PC-9 (cell line): ENCODE data around the gene GMDS. TPM values are rescaled to one million over a fixed set of nuclear protein-coding genes. Genes with fewer than 3 reads are reported as not detected.

Experiments
- BruUV-seq: library from RNA; stranded (reverse); fragments of 400-500 nt; replicated peaks from 2 replicates; lab custom pipeline; 2021; lab: Mats Ljungman, UMichigan
- CTCF ChIA-PET: fragments of 300-600 bp; sonication (Branson Sonifier 250); formaldehyde crosslinking; loops from one replicate; lab custom pipeline; 2022; ENCODE audit warnings: antibody characterized with exemption; lab: Charles Lee
- POLR2A ChIA-PET: fragments of 300-600 bp; sonication (Branson Sonifier 250); formaldehyde crosslinking; loops from one replicate; lab custom pipeline; 2022; ENCODE audit warnings: antibody characterized with exemption; ENCODE audit not compliant: unreplicated experiment; lab: Charles Lee
- DNase-seq, 2 experiments: peaks; one replicate each; pipeline versions ENCODE4 v3.0.0 to v3.0.0-alpha.2; 2015 to 2022; ENCODE audit warnings: mixed read lengths in 1 of 2
- H2AFZ ChIP-seq: fragments of 200-600 bp; sonication (generic); 2 replicates; pipeline ENCODE4 v1.8.1; 2017; ENCODE audit warnings: antibody characterized with exemption
- H3F3A ChIP-seq: fragments of 200-600 bp; sonication (generic); 2 replicates; pipeline ENCODE4 v1.8.1; 2017; ENCODE audit warnings: antibody characterized with exemption, mild to moderate bottlenecking, low read depth; ENCODE audit not compliant: insufficient read depth
- H3K27ac ChIP-seq: fragments of 200-600 bp; sonication (generic); 2 replicates; pipeline ENCODE4 v1.6.1; 2016; ENCODE audit warnings: mixed run types
- H3K27me3 ChIP-seq: fragments of 200-600 bp; sonication (generic); 2 replicates; pipeline ENCODE4 v1.6.1; 2016; ENCODE audit warnings: low read depth, mixed run types; ENCODE audit not compliant: insufficient read depth
- H3K36me3 ChIP-seq: fragments of 200-600 bp; sonication (generic); 2 replicates; pipeline ENCODE4 v1.6.1; 2016; ENCODE audit warnings: low read depth, mixed run types
- H3K4me1 ChIP-seq: fragments of 200-600 bp; sonication (generic); replicated peaks from 2 replicates; pipeline ENCODE4 v1.6.1; 2016; ENCODE audit warnings: mixed run types; ENCODE audit not compliant: insufficient read depth
- H3K4me2 ChIP-seq: fragments of 200-600 bp; sonication (generic); 2 replicates; pipeline ENCODE4 v1.6.1; 2017; ENCODE audit warnings: mixed run types
- H3K4me3 ChIP-seq: fragments of 200-600 bp; sonication (generic); 2 replicates; pipeline ENCODE4 v1.6.1; 2016; ENCODE audit warnings: mixed run types
- H3K79me2 ChIP-seq: fragments of 200-600 bp; sonication (generic); 2 replicates; pipeline ENCODE4 v1.6.1; 2017; ENCODE audit warnings: low read depth, mixed run types
- H3K9me2 ChIP-seq: fragments of 200-600 bp; sonication (generic); 2 replicates; pipeline ENCODE4 v1.8.1; 2017; ENCODE audit warnings: mild to moderate bottlenecking; ENCODE audit not compliant: insufficient read depth
- H3K9me3 ChIP-seq: fragments of 200-600 bp; sonication (generic); 2 replicates; pipeline ENCODE4 v1.8.1; 2016; ENCODE audit warnings: low read depth; ENCODE audit not compliant: insufficient read depth
- H4K20me1 ChIP-seq: fragments of 200-600 bp; sonication (generic); 2 replicates; pipeline ENCODE4 v1.8.1; 2017; ENCODE audit not compliant: insufficient read depth
- EZH2 ChIP-seq: fragments of 200-600 bp; sonication (generic); IDR thresholded peaks from 2 replicates; pipeline ENCODE4 v1.8.0; 2017; ENCODE audit warnings: antibody characterized with exemption, low read depth
- intact Hi-C: fragments of 100-400 bp; cut with micrococcal nuclease; formaldehyde crosslinking; loops from one replicate; pipeline ENCODE4 v1.10.0; 2022; ENCODE audit not compliant: unreplicated experiment
- total RNA-seq: library from RNA; stranded (reverse); gene quantifications from 2 replicates; pipeline ENCODE4 v1.2.3, GENCODE V29; 2021
- TF ChIP-seq, protein P1 (sequence below): fragments of 200-600 bp; sonication (generic); conservative IDR thresholded peaks from 2 replicates; pipeline ENCODE4 v1.6.1; 2017; ENCODE audit warnings: mixed run types, antibody characterized with exemption, mild to moderate bottlenecking, moderate library complexity

GMDS gene
- total RNA-seq, 1 experiment from 2014 or later, result 30.1 TPM

DNA sequence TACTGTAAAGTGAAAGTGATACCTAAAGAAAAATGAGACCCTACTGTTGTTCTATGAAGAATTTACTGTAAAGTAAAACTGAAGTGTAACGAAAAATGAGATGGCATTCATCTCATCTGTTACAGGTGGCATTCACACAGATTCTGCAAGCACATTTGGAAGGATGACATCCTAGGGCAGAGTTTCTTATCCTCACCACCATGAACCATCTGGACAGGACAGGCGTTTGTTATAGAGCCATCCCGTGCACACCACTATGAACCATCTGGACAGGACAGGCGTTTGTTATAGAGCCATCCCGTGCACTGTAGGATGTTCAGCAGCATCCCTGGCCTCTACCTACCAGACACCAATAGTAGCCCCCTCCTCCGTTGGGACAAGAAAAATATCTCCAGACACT lies 294.8 kb downstream of the GMDS start:
- no peaks in the 10 kb centered on the region for H4K20me1 ChIP-seq
- peaks cover 7% of the 10 kb centered on the region; the same call in 1 of the 2 replicates for H3F3A ChIP-seq
- no peak overlapping the region for H2AFZ ChIP-seq
- intact Hi-C loops, result loop anchor here (10.0 kb wide), 2 partner anchors 144 to 484 kb away; no protein-coding TSS in a partner anchor
- H3K9me2 ChIP-seq, result no peaks in the 10 kb centered on the region
- H3K36me3 ChIP-seq, result no peaks in the 10 kb centered on the region
- H3K9me3 ChIP-seq, result no peaks in the 10 kb centered on the region
- no peaks in the 10 kb centered on the region for H3K27me3 ChIP-seq
- no peak overlapping the region for H3K4me2 ChIP-seq
- no peaks in the 10 kb centered on the region for H3K79me2 ChIP-seq
- POLR2A ChIA-PET, result no interaction called here
- BruUV-seq, result no TSS peak
- no peak for TF ChIP-seq EZH2
- TF ChIP-seq, protein P1, sequence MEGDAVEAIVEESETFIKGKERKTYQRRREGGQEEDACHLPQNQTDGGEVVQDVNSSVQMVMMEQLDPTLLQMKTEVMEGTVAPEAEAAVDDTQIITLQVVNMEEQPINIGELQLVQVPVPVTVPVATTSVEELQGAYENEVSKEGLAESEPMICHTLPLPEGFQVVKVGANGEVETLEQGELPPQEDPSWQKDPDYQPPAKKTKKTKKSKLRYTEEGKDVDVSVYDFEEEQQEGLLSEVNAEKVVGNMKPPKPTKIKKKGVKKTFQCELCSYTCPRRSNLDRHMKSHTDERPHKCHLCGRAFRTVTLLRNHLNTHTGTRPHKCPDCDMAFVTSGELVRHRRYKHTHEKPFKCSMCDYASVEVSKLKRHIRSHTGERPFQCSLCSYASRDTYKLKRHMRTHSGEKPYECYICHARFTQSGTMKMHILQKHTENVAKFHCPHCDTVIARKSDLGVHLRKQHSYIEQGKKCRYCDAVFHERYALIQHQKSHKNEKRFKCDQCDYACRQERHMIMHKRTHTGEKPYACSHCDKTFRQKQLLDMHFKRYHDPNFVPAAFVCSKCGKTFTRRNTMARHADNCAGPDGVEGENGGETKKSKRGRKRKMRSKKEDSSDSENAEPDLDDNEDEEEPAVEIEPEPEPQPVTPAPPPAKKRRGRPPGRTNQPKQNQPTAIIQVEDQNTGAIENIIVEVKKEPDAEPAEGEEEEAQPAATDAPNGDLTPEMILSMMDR, result no peak
- no peak overlapping the region for H3K4me3 ChIP-seq
- peaks cover 19% of the 10 kb centered on the region for H3K4me1 ChIP-seq
- DNase-seq, result no peak
- no peak overlapping the region for H3K27ac ChIP-seq
- CTCF ChIA-PET, result no interaction called here

DNA sequence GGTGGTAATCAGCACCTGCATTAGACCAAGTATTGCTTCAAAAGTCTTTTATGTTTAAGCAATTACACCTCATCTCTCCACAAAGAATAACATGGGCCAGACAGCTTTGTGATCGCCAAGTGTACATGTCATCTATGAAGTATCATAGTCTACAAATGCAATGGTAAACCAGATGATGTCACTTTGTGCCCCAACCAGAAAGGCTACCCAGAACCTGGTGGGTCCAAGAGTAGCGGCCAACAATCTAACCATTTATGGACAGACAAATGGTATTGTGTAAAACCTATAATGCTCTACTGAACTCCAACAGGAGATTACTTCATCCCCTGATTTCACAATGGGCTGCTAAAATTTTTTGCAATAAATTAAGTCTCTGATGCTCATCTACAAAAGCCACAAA lies 295.9 kb downstream of the GMDS start:
- DNase-seq, result peak in 1 of 2 experiments; percentile 49
- Histone ChIP-seq H3K79me2 (no peaks in the 10 kb centered on the region), H3K27me3 (no peaks in the 10 kb centered on the region), H3K4me1 (peaks cover 19% of the 10 kb centered on the region), H3K4me2 (no peak overlapping the region), H3K9me2 (no peaks in the 10 kb centered on the region), H3K9me3 (no peaks in the 10 kb centered on the region), H3K27ac (no peak overlapping the region), H2AFZ (no peak overlapping the region), H3K4me3 (no peak overlapping the region), H3K36me3 (no peaks in the 10 kb centered on the region), H4K20me1 (no peaks in the 10 kb centered on the region), H3F3A (peaks cover 7% of the 10 kb centered on the region; the same call in 1 of the 2 replicates)
- BruUV-seq, result no TSS peak
- TF ChIP-seq, protein P1, result no peak
- POLR2A ChIA-PET, result no interaction called here
- CTCF ChIA-PET, result no interaction called here
- intact Hi-C loops, result no loop called here

DNA sequence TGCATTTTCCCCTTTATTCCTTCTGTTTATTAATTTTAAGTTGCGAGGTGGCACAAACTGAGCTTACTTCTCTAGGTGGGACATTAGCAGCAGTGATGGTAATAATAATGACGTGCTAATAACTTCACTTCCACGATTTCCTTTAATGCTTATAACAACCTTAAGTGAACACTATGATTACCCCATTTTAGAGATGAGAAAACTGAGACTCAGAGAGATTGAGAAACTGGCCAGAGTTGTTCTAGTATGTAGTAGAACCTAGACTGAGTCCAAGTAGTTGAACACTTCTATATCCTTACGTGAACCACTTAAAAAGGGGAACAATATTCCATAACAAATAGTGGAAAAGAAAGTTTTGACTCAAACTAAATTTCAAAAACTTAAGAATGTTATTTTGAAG lies 297.5 kb downstream of the GMDS start:
- Histone ChIP-seq H3K4me2 (no peak overlapping the region), H3K4me3 (no peak overlapping the region), H3F3A (peaks cover under 1% of the 10 kb centered on the region; the same call in 1 of the 2 replicates), H3K27ac (no peak overlapping the region), H3K9me2 (no peaks in the 10 kb centered on the region), H3K79me2 (no peaks in the 10 kb centered on the region), H3K27me3 (no peaks in the 10 kb centered on the region), H2AFZ (no peak overlapping the region), H3K9me3 (no peaks in the 10 kb centered on the region), H3K4me1 (peaks cover 8% of the 10 kb centered on the region), H4K20me1 (no peaks in the 10 kb centered on the region), H3K36me3 (no peaks in the 10 kb centered on the region)
- BruUV-seq, result no TSS peak
- intact Hi-C loops, result no loop called here
- TF ChIP-seq, protein P1, result no peak
- no peak for TF ChIP-seq EZH2
- ChIA-PET CTCF (no interaction called here), POLR2A (no interaction called here)
- DNase-seq, result no peak
